Heart right ventricle (tissue), 16 donors: ENCODE results near the gene CBARP. TPM values are rescaled to one million over a fixed set of nuclear protein-coding genes. Genes with fewer than 3 reads are reported as not detected.

Experiments
- ATAC-seq, 8 donors: fragments of 200-7000 bp; cut with Tn5 transposase; one replicate each; pipeline ENCODE4 v1.9.1; 2020; ENCODE audit warnings: mild to moderate bottlenecking in 8 of 8, moderate library complexity in 8 of 8, moderate number of reproducible peaks in 1 of 8
- DNase-seq, 2 donors: peaks; one replicate each; pipeline ENCODE4 v3.0.0-alpha.2; 2020
- H3K27ac ChIP-seq, 10 donors: fragments of 200-600 bp; sonication (generic) in 2 of 10; one replicate each; pipeline versions ENCODE4 v1.5.0 to v1.8.0; 2020 to 2022; ENCODE audit warnings: mild to moderate bottlenecking in 3 of 10
- H3K27me3 ChIP-seq, 7 donors: fragments of 200-600 bp; one replicate each; pipeline ENCODE4 v1.8.0; 2021 to 2022; ENCODE audit warnings: mild to moderate bottlenecking in 2 of 7
- H3K36me3 ChIP-seq, 9 donors: fragments of 200-600 bp; sonication (generic) in 1 of 9; one replicate each; pipeline versions ENCODE4 v1.5.0 to v1.8.0; 2020 to 2022; ENCODE audit warnings: mild to moderate bottlenecking in 2 of 9
- H3K4me1 ChIP-seq, 9 donors: fragments of 200-600 bp; sonication (generic) in 1 of 9; one replicate each; pipeline versions ENCODE4 v1.5.0 to v1.8.0; 2020 to 2022; ENCODE audit warnings: mild to moderate bottlenecking in 4 of 9
- H3K4me3 ChIP-seq, 10 donors: fragments of 200-600 bp; sonication (generic) in 2 of 10; one replicate each; pipeline versions ENCODE4 v1.5.0 to v1.8.0; 2020 to 2022; ENCODE audit warnings: mild to moderate bottlenecking in 7 of 10, moderate library complexity in 2 of 10
- H3K9me3 ChIP-seq, 11 donors: fragments of 200-600 bp in 10 of 11; sonication (generic) in 2 of 11; one replicate each; pipeline versions ENCODE4 v1.5.0 to v1.8.0; 2013 to 2022; ENCODE audit warnings: mild to moderate bottlenecking in 2 of 11, control low read depth in 1 of 11, moderate library complexity in 1 of 11
- WGBS, 2 donors: extraction: QIAGEN DNeasy Blood & Tissue Kit; methylation state at CpG; one replicate each; pipeline ENCODE4 v1.1.7; 2013; ENCODE audit warnings: inconsistent platforms in 1 of 2; 5-methylcytosine and 5-hydroxymethylcytosine counted together
- intact Hi-C, 10 donors: fragments of 100-400 bp; cut with DNase I; formaldehyde crosslinking; loops; one replicate each; pipeline versions ENCODE4 v1.11.1 to v1.14.2; 2022
- polyA plus RNA-seq, 2 donors: library from polyadenylated mRNA; stranded (reverse); fragments of 200-250 nt; gene quantifications; one replicate each; pipeline ENCODE4 v1.2.3, GENCODE V29; 2013
- total RNA-seq, 10 donors: library from RNA; stranded (reverse); fragmentation: NEBNext Ultra II Directional in 3 of 10; extraction: Animal tissue kit (Norgen Biotek cat#: 25700) in 3 of 10; gene quantifications; one replicate each; pipeline versions ENCODE4 v1.2.1 to v1.2.4, GENCODE V29; 2021 to 2023
- TF ChIP-seq, protein P1 (sequence below), 9 donors: fragments of 200-600 bp; sonication (generic) in 2 of 9; IDR thresholded peaks; one replicate each; pipeline versions ENCODE4 v1.5.0 to v1.8.0; 2021 to 2022; ENCODE audit warnings: antibody characterized with exemption in 9 of 9, mild to moderate bottlenecking in 5 of 9, moderate library complexity in 1 of 9
- donor health status: Arrhythmogenic right ventricular cardiomyopathy.
- donor health status: ischemic (EF 13 %, LVEDD 7.1; RV severe dilation, severe dysfunction).
- donor health status: healthy with polysubstance abuse.
- donor health status: DM: no; HTN: yes; CAD: no.
- donor health status: DM: no; HTN: no; CAD: no.
- donor health status: ischemic (EF 25% LVEDD 6.9; RV normal size, moderate dysfunction).
- donor health status: ischemic (EF 25% LVEDD 5.7; RV mildly dilated, moderate dysfunction).
- donor health status: healthy.
- donor health status: DM: yes; HTN: yes; CAD: no.
- donor health status: Ischemic cardiomyopathy.
- donor health status: ischemic (EF 35%, LVEDD 5.7; RV mildly dilated, moderate dysfunction).
- donor health status: nonischemic (EF 11% LVEDD 7.7; RV severe dilation, severe dysfunction).
- donor health status: DM: yes; HTN: yes; CAD: no.
- donor health status: PGD.
- donor health status: ischemic (EF 29% LVEDD 5.4; RV normal size, mild dysfunction).
- donor health status: nonischemic (EF 23%, LVEDD 6.1; RV moderate dilation, normal function).

CBARP gene
- total and polyA plus RNA-seq, 12 donors, result 0.73 to 2.2 (median 1.3) TPM

- H3K27me3 ChIP-seq, result peaks cover 0 to 4% (median 0%) of the 10 kb centered on the region in 7 donors
- TF ChIP-seq, protein P1, sequence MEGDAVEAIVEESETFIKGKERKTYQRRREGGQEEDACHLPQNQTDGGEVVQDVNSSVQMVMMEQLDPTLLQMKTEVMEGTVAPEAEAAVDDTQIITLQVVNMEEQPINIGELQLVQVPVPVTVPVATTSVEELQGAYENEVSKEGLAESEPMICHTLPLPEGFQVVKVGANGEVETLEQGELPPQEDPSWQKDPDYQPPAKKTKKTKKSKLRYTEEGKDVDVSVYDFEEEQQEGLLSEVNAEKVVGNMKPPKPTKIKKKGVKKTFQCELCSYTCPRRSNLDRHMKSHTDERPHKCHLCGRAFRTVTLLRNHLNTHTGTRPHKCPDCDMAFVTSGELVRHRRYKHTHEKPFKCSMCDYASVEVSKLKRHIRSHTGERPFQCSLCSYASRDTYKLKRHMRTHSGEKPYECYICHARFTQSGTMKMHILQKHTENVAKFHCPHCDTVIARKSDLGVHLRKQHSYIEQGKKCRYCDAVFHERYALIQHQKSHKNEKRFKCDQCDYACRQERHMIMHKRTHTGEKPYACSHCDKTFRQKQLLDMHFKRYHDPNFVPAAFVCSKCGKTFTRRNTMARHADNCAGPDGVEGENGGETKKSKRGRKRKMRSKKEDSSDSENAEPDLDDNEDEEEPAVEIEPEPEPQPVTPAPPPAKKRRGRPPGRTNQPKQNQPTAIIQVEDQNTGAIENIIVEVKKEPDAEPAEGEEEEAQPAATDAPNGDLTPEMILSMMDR (IDR thresholded peaks at IDR 0.05), result no peak
- peaks cover 0 to 34% (median 5%) of the 10 kb centered on the region in 9 donors for H3K4me1 ChIP-seq
- H3K27ac ChIP-seq, result peak overlapping the region in 1 of 10 donors; percentile 87
- intact Hi-C loops, result loop anchor here in 1 of 10 donors (5.0 kb wide), 1 partner anchor 60 kb away; no protein-coding TSS in a partner anchor
- WGBS, 2 donors, result 94 to 97% methylated on average over 10 of the region's 10 CpGs
- H3K36me3 ChIP-seq, result no peaks in the 10 kb centered on the region
- no peak for DNase-seq
- no peak for ATAC-seq
- no peak overlapping the region for H3K4me3 ChIP-seq
- H3K9me3 ChIP-seq, result no peaks in the 10 kb centered on the region
These were observed 55.7 kb downstream of the CBARP start for GRCh38 chr19:1182068-1182467.

GRCh38 chr19:1181606-1182005 is 56.2 kb downstream of the CBARP start:
- WGBS, 2 donors, result 91 to 93% methylated on average over 11 of the region's 11 CpGs
- TF ChIP-seq, protein P1 (IDR thresholded peaks at IDR 0.05), result no peak
- Histone ChIP-seq H3K27me3 (peaks cover 0 to 4% (median 0%) of the 10 kb centered on the region in 7 donors), H3K36me3 (no peaks in the 10 kb centered on the region), H3K4me1 (peaks cover 0 to 38% (median 5%) of the 10 kb centered on the region in 9 donors), H3K27ac (peak overlapping the region in 1 of 10 donors; percentile 87), H3K4me3 (no peak overlapping the region), H3K9me3 (no peaks in the 10 kb centered on the region)
- DNase-seq (no peak), ATAC-seq (no peak)
- intact Hi-C loops, result loop anchor here in 1 of 10 donors (5.0 kb wide), 1 partner anchor 59 kb away; no protein-coding TSS in a partner anchor

Other genes starting within 250 kb of the CBARP start
- gene GRIN3B, start 237.6 kb downstream of the CBARP start, total RNA-seq, result under 1 TPM in 3 of 10 donors, not detected in 7; 0.08 to 0.10 (median 0.09) TPM
- gene GRIN3B, start 237.6 kb downstream of the CBARP start, polyA plus RNA-seq, result under 1 TPM in 1 of 2 donors, not detected in 1; 0.01 TPM
- 100 to 1,000 TPM in 8 of 10 donors, 10 to 100 TPM in 2; 94.3 to 141 (median 111) TPM for gene TMEM259, start 216.9 kb downstream of the CBARP start, total RNA-seq
- 100 to 1,000 TPM; 144 to 289 TPM for gene TMEM259, start 216.9 kb downstream of the CBARP start, polyA plus RNA-seq
- not detected for gene RNU6-2, start 216.5 kb downstream of the CBARP start, total RNA-seq
- not detected for gene RNU6-2, start 216.5 kb downstream of the CBARP start, polyA plus RNA-seq
- gene CNN2, start 211.4 kb downstream of the CBARP start, total RNA-seq, result 100 to 1,000 TPM in 2 of 10 donors, 10 to 100 TPM in 8; 33.0 to 117 (median 63.5) TPM
- gene CNN2, start 211.4 kb downstream of the CBARP start, polyA plus RNA-seq, result 10 to 100 TPM; 49.0 to 61.2 TPM
- 10 to 100 TPM in 1 of 10 donors, 1 to 10 TPM in 9; 4.3 to 18.1 (median 5.6) TPM for gene ABCA7, start 197.9 kb downstream of the CBARP start, total RNA-seq
- 10 to 100 TPM in 1 of 2 donors, 1 to 10 TPM in 1; 2.7 to 23.4 TPM for gene ABCA7, start 197.9 kb downstream of the CBARP start, polyA plus RNA-seq
- gene ARHGAP45, start 170.8 kb downstream of the CBARP start, total RNA-seq, result 10 to 100 TPM in 1 of 10 donors, 1 to 10 TPM in 9; 1.9 to 27.4 (median 4.1) TPM
- gene ARHGAP45, start 170.8 kb downstream of the CBARP start, polyA plus RNA-seq, result 1 to 10 TPM; 4.4 to 8.6 TPM
- gene POLR2E, start 142.6 kb downstream of the CBARP start, total RNA-seq, result 100 to 1,000 TPM; 111 to 215 (median 134) TPM
- gene POLR2E, start 142.6 kb downstream of the CBARP start, polyA plus RNA-seq, result 100 to 1,000 TPM; 116 to 212 TPM
- 100 to 1,000 TPM; 244 to 405 (median 299) TPM for gene GPX4, start 134.0 kb downstream of the CBARP start, total RNA-seq
- gene GPX4, start 134.0 kb downstream of the CBARP start, polyA plus RNA-seq, result 100 to 1,000 TPM; 461 to 487 TPM
- gene SBNO2, start 63.7 kb downstream of the CBARP start, total RNA-seq, result 10 to 100 TPM; 12.6 to 61.3 (median 16.1) TPM
- 10 to 100 TPM; 12.6 to 18.7 TPM for gene SBNO2, start 63.7 kb downstream of the CBARP start, polyA plus RNA-seq
- 10 to 100 TPM; 43.7 to 71.6 (median 46.6) TPM for gene STK11, start 32.2 kb downstream of the CBARP start, total RNA-seq
- 10 to 100 TPM; 41.1 to 70.4 TPM for gene STK11, start 32.2 kb downstream of the CBARP start, polyA plus RNA-seq
- 100 to 1,000 TPM; 491 to 770 (median 553) TPM for gene ATP5F1D, start 3.7 kb upstream of the CBARP start, total RNA-seq
- gene ATP5F1D, start 3.7 kb upstream of the CBARP start, polyA plus RNA-seq, result 1,000 to 10,000 TPM in 1 of 2 donors, 100 to 1,000 TPM in 1; 821 to 2,879 TPM
- gene MIDN, start 10.6 kb upstream of the CBARP start, total RNA-seq, result 100 to 1,000 TPM in 2 of 10 donors, 10 to 100 TPM in 8; 45.9 to 236 (median 68.5) TPM
- gene MIDN, start 10.6 kb upstream of the CBARP start, polyA plus RNA-seq, result 10 to 100 TPM; 22.7 to 48.6 TPM
- gene CIRBP, start 31.3 kb upstream of the CBARP start, total RNA-seq, result 100 to 1,000 TPM; 227 to 356 (median 280) TPM
- 100 to 1,000 TPM; 180 to 344 TPM for gene CIRBP, start 31.3 kb upstream of the CBARP start, polyA plus RNA-seq
- gene FAM174C, start 37.5 kb upstream of the CBARP start, total RNA-seq, result 10 to 100 TPM in 7 of 10 donors, 1 to 10 TPM in 3; 8.2 to 19.0 (median 12.7) TPM
- gene FAM174C, start 37.5 kb upstream of the CBARP start, polyA plus RNA-seq, result 10 to 100 TPM; 40.2 to 70.2 TPM
- gene EFNA2, start 47.9 kb upstream of the CBARP start, total RNA-seq, result under 1 TPM in 1 of 10 donors, not detected in 9; 0.45 TPM
- gene EFNA2, start 47.9 kb upstream of the CBARP start, polyA plus RNA-seq, result under 1 TPM in 1 of 2 donors, not detected in 1; 0.04 TPM
- 100 to 1,000 TPM; 248 to 446 (median 377) TPM for gene NDUFS7, start 145.9 kb upstream of the CBARP start, total RNA-seq
- 100 to 1,000 TPM; 307 to 498 TPM for gene NDUFS7, start 145.9 kb upstream of the CBARP start, polyA plus RNA-seq
- 10 to 100 TPM; 53.4 to 89.2 (median 72.1) TPM for gene GAMT, start 163.5 kb upstream of the CBARP start, total RNA-seq
- 100 to 1,000 TPM in 1 of 2 donors, 10 to 100 TPM in 1; 30.8 to 260 TPM for gene GAMT, start 163.5 kb upstream of the CBARP start, polyA plus RNA-seq
- gene DAZAP1, start 169.6 kb upstream of the CBARP start, total RNA-seq, result 100 to 1,000 TPM in 2 of 10 donors, 10 to 100 TPM in 8; 56.7 to 111 (median 73.8) TPM
- 10 to 100 TPM; 82.6 to 91.3 TPM for gene DAZAP1, start 169.6 kb upstream of the CBARP start, polyA plus RNA-seq
- 100 to 1,000 TPM; 480 to 720 (median 539) TPM for gene RPS15, start 200.4 kb upstream of the CBARP start, total RNA-seq
- gene RPS15, start 200.4 kb upstream of the CBARP start, polyA plus RNA-seq, result 1,000 to 10,000 TPM; 2,400 to 3,724 TPM
- under 1 TPM in 9 of 10 donors, not detected in 1; 0.02 to 0.23 (median 0.08) TPM for gene APC2, start 212.1 kb upstream of the CBARP start, total RNA-seq
- gene APC2, start 212.1 kb upstream of the CBARP start, polyA plus RNA-seq, result under 1 TPM; 0.13 to 0.15 TPM
- gene C19orf25, start 241.2 kb upstream of the CBARP start, total RNA-seq, result 10 to 100 TPM; 12.7 to 19.9 (median 15.2) TPM
- gene C19orf25, start 241.2 kb upstream of the CBARP start, polyA plus RNA-seq, result 10 to 100 TPM; 28.4 to 29.8 TPM